Right lung (tissue), 5 donors: ENCODE measurements around the gene ATXN2L. TPM values are rescaled to one million over a fixed set of nuclear protein-coding genes. Genes with fewer than 3 reads are reported as not detected.
"Not testable (repeated sequence)": the region's sequence is repeated elsewhere in the genome, so short reads cannot be mapped to it uniquely, and the experiment has no call there.

Experiments
- DNase-seq, 2 donors: peaks; one replicate each; pipeline ENCODE4 v3.0.0-alpha.2; 2013
- polyA plus RNA-seq, 5 donors: library from polyadenylated mRNA; unstranded; fragments of 120-200 nt; gene quantifications; one replicate each; pipeline versions ENCODE4 v1.2.1 to v1.2.3, GENCODE V29; 2013; ENCODE audit warnings: inconsistent platforms in 1 of 5, low replicate concordance in 1 of 5; ENCODE audit not compliant: insufficient read length in 5 of 5, insufficient read depth in 1 of 5

Gene ATXN2L
- polyA plus RNA-seq, 5 donors, result 84.6 to 137 (median 110) TPM

DNA sequence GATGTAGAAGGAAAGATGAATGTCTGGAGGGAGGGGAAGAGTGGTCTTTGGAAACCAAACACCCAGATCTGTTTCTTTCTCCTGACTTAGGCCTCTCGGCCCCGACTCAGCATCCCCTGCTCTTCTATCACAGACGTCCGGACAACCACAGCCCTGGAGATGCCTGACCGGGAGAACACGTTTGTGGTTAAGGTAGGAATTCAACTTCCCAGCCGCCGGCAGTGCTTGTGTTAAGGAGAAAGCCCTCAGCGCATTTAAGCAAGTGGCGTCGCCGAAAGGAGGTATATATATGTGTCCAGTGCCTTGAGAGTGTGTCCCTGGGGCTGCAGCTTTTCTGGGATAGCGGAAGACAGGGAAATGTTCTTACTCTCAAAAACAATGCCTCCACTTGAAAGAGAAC lies 44.4 kb downstream of the ATXN2L start:
- no peak for DNase-seq

- not testable (repeated sequence) for DNase-seq
Measured at GRCh38 chr16:28867646-28868045, 44.8 kb downstream of the ATXN2L start.

DNA sequence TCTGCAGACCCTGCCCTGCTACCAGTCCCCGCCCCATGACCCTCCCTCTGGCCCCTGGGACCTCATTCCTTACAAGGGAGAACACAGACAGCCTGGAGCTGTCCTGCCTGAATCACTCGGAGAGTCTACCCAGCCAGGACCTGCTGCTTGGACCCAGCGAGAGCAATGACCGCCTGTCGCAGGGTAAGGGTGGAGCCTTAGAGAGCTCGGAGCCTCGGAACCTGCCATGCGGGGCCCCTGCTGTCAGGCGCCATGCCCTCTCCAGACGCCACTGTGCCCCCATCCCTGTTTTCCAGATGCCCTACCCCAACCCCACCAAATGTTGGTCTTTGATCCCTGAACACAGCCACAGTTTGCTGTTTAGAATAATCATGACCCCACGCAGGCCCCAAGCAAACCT lies 46.4 kb downstream of the ATXN2L start:
- DNase-seq, result no peak

DNA sequence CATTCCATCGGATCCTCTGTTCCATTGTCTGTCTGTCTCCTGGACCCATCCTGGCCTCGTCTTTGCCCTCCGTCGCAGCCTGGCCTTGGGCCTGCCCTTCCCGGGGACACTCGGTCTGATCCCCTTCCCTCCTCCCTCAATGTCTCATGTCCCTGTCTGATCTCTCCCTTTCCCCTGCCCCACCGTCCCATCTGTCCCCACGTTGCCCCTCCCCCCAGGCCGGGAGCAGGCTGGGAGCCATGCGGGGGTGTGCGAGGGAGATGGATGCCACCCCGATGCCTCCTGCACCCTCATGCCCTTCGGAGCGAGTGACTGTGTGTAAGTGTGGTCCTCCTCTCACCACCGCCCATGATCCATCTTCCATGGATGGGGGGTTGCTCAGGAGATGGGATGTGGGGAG lies 50.2 kb downstream of the ATXN2L start:
- DNase-seq, result no peak

DNA sequence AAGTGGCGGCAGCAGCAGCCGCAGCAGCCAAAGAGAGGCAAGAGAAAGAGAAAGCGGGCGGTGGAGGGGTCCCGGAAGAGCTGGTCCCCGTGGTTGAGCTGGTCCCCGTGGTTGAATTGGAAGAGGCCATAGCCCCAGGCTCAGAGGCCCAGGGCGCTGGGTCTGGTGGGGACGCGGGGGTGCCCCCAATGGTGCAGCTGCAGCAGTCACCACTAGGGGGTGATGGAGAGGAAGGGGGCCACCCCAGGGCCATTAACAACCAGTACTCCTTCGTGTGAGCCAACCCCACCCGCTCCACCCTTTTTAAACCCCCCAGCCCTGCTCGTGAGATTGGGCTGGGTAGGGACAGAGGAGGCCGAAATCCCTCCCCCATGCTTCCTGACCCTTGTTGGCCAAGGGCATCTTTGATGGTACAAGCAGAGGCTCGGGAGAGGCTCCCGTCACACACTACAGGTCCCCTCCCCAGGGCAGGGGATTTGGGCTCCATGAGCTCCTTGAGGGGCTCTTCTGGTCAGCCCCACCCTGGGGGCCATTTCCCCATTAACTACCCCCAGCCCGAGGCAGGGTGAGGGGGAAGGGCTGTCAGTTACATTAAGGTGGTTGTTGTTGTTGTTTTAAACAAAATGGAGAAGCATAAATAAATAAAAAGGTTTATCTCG lies 50.9 kb downstream of the ATXN2L start:
- no peak for DNase-seq

GRCh38 chr16:28874406-28874805 lies 51.6 kb downstream of the ATXN2L start:
- DNase-seq, result no peak

GRCh38 chr16:28875134-28876018 lies 52.6 kb downstream of the ATXN2L start:
- DNase-seq, result no peak

DNA sequence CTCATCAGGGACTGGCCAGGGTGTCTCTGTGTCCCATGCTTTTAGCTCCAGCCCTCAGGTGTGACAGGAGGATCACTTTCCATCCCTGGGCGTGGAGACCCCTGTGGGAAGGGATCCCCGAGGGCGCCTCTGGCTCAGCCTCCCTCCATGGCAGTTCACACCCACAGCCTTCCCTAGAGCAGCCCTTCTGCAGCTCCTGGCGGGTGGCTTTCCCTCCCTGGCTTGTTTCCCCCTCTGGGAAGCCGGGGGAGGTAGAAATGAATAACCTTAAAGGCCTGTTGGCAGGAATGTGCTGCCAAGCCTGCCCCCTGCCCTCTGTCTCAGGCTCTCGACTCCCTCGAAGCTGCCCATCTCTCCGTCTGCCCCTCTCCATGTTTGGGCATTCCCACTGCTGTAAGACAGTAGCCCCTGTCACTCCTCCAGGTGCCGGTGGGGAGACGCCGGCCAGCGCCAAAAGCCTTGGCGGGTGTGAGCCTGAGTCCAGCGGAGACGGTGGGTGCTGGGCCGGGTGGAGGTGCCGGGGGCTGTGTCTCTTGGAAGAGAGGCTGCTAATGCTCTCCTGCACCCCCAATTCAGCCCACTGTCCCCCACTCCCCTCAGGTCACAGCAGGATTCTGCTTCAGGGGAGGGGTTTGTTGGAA lies 53.3 kb downstream of the ATXN2L start:
- no peak for DNase-seq

DNA sequence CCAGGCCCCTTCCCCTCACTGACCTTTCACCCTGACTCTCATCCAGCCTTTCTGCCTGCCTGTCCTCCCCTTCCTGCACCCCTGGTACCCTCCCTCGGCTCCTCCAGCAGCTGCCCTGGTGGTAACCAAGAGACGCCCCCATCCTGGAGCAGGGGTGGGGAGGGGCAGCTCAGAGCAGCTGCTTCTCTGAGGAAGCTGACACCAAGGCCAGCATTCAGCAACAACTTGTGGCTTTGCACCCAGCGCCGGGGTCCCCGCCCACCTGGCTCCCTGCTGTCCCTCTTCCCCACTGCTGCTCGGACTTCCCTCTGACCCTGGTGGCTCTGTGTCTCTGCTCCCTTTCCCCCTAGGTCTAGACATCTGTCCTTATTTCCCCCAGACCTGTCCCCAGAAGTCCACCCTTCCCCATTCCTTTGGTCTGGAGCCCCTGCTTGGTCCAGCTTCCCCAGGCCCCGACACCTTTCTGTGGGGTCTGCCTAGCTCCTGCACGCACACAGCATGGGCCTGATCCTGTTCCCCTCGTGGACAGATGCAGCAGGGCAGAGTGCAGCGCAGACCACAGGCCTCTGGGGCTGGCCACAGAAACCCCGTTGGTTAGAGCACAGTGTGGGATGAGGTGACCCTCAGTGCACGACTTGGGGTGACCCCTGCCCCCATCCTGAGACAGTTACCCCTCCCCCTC lies 54.3 kb downstream of the ATXN2L start:
- no peak for DNase-seq

DNA sequence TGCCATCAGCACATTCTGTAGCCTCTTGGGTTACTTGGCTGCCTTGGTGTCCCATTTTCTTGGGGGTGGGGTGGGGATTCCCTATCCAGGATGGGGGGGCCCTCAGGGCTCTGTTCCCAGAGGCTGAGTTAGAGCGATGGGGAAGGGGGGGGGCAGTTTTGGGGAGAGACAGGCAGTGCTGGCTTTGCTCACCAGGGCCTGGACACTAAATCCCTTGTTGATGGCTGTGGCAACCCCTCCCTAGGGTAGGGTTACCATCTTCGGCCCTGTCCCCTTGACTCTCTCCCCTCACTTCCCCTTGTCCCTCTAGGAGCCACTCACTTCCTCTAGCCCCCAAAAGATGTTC lies 54.8 kb downstream of the ATXN2L start:
- DNase-seq, result no peak

GRCh38 chr16:28878083-28878926 lies 55.5 kb downstream of the ATXN2L start, which contains the start of gene ATP2A1:
TSS of gene ATP2A1 (plus strand) at chr16:28878488. CDS start at chr16:28878672, 184 bp downstream.
- no peak for DNase-seq

DNA sequence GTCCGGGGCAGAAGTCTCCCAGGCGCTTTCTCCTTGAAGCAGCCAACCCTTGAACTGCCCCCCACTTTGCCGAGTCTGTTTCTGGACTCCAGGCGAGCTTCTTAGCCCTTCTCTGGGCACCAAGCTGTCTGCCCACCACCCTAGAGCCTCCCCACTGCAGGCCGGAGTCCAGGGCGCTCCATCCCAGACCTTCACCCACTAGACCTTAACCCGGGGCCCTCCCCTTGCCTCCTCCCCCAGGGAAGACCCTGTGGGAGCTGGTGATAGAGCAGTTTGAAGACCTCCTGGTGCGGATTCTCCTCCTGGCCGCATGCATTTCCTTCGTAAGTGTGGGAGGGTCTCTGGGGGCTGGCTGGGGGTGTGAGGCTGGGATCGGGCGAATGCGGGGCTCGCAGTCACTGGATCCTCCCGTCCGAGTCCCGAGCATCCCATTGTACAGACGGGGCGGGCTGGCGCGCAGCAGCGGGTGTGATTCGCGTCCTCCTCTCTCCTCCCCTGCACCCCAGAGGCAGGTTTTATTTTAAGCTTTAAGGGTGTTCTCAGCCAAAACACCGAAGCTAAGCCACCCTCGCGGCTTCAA lies 56.6 kb downstream of the ATXN2L start:
- no peak for DNase-seq

DNA sequence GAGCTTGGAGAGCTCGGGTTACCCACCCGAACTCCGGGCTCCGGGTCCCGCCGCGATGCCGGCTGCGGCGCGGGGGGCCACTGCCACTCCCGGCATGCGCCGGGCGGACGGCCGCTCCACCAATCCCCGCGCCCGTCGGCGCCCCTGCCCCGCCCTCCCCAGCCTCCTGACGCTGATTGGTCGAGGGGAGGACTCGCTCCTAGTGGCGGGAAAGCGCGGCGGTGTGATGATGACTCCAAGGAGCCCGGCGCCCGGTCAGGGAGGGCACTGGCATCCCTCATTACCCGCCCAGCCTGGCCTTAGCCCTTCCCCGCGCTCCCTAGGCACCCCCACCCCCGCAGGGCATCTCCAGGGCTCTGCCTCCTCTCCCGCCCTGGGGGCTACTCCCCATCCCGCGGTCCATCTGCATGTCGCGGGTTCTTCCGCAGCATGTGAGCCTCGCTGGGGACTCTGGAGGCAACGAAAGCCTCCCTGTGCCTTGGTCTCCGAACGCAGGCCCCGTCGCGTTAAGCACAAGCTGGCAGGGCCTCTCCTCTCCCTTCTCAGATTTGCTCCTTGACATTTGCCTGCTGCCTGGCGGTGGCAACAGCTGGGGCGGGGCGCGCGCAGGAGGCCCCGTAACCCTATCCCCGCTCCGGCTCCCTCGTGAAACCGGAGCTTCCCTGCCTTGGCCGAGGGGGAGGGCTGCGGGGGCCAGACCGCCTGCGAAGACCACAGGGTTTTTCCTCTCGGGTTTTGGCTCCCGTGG lies 57.2 kb downstream of the ATXN2L start:
- peak; percentile 80 for DNase-seq

- DNase-seq, result no peak
Measured at GRCh38 chr16:28880589-28880915, 57.8 kb downstream of the ATXN2L start.

- DNase-seq, result no peak
Measured at GRCh38 chr16:28880955-28881354, 58.2 kb downstream of the ATXN2L start.

GRCh38 chr16:28881565-28881964 lies 58.8 kb downstream of the ATXN2L start:
- DNase-seq, result not testable (repeated sequence)

DNA sequence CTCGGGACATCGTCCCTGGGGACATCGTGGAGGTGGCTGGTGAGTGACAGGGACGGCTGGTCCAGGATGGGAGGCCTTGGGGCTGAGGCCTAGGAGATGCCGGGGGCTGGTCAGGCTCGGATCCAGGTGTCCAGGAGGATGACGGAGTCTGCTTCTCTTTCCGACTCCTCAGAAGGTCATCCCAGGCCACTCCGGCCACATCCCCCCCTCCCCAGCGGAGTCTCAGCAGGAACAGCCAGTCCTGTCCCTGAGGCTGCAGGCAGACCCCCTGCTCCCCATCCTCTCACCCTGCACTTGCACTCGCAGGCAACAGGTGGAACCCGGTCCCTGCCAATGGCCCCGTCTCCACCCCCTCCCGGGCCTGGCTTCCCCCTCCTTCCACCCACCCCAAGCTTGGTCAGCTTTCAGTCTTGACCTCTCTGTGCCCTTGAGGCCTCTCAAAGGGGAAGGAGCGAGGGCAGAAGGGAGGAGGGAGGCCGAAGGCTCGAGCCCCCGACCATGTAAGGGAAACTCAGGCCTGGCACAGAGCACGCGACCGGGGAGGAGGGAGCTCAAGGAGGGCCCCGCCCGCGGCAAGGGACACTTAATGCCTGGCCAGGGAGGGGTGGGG lies 59.9 kb downstream of the ATXN2L start:
- DNase-seq, result no peak

DNA sequence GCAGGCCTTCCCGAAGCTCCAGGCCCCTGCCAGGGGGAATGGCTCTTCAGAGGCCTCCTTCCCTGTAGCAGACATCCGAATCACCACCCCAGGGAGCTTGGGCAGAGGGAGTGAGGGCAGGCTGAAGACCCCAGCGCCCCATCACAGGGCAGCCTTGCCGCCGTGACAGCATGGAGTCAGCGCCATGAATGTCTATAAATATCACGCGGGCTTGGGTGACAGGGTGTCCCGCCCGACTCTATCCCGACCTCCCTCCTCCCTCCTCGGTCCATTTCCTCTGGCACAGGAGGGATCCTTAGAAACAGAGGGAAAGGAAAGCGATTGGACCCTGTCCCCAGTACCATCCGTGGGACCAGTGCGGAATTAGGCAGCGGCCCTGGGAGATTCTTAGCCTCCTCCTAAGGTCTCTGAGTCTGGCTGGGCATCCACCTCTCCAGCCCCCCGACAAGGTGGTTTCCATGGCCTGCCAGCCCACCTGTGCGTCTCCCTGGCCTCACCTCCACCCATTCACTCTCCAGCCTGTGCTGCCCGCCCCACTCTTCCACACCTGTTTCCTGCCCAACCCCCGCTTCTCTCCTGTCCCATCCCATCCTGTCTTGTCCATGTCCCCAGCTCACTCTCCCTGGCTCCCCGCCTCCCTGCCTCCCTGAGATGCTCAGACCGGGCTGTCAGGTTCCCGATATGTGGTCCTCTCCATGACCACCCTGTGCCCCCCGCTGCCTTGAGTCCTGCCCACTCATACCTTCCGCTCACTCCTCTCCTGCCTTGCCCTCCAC lies 60.6 kb downstream of the ATXN2L start:
- DNase-seq, result no peak

DNA sequence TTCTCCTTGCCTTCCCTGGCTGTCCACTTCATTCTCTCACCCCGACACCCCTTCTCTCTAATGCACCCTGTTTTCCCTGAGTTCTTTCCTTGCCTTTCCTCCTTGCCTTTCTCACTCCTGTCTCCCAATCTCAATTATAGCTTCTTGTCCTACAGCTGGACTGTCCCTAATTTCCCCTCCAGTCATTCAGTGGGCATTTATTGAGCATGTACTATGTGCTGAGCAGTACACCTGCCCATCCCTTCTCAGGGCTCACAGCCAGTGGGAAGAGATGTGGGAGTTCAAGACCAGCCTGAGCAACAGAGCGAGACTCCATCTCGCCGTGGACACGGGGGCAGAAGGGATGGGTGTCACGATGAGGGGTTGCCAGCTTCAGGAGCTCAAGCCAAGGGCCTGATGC lies 61.2 kb downstream of the ATXN2L start:
- DNase-seq, result no peak
